Endothelial cell of umbilical vein (primary cell): ENCODE data around the gene C2orf81.

Experiments used
- MYC ChIP-seq: IDR thresholded peaks from one replicate; pipeline ENCODE4 v1.6.1; 2011; ENCODE audit warnings: mild to moderate bottlenecking, low read depth, low read length
- TF ChIP-seq, protein P1 (sequence below), 2 donors: IDR thresholded peaks; 1 replicate in 1 of 2; 2 replicates in 1 of 2; pipeline ENCODE4 v1.5.1; 2011; ENCODE audit warnings: low read length in 2 of 2, mild to moderate bottlenecking in 2 of 2, moderate library complexity in 2 of 2, control low read depth in 1 of 2, inconsistent platforms in 1 of 2, low read depth in 1 of 2; ENCODE audit not compliant: insufficient read depth in 1 of 2; ENCODE audit errors: extremely low read depth in 1 of 2

DNA sequence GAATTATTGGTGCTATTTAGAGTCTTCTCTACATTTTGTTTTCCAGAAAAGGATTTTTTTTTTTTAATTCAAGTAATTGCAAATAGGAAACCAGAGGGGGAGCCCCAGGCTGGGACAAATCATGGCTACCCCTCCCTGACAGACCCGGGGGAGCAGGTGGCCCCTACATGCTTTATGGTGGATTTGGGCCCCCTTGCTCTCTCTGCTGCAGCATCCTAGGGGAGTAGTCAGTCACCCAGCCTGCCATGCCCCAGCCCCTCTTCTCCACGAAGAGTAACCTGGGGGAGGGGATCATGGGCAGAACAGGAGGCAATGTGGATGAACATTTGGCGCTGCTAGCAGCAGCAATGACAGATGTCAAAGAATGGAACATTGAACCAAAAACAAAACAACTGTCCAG lies 4.6 kb downstream of the C2orf81 start:
- TF ChIP-seq, protein P1, sequence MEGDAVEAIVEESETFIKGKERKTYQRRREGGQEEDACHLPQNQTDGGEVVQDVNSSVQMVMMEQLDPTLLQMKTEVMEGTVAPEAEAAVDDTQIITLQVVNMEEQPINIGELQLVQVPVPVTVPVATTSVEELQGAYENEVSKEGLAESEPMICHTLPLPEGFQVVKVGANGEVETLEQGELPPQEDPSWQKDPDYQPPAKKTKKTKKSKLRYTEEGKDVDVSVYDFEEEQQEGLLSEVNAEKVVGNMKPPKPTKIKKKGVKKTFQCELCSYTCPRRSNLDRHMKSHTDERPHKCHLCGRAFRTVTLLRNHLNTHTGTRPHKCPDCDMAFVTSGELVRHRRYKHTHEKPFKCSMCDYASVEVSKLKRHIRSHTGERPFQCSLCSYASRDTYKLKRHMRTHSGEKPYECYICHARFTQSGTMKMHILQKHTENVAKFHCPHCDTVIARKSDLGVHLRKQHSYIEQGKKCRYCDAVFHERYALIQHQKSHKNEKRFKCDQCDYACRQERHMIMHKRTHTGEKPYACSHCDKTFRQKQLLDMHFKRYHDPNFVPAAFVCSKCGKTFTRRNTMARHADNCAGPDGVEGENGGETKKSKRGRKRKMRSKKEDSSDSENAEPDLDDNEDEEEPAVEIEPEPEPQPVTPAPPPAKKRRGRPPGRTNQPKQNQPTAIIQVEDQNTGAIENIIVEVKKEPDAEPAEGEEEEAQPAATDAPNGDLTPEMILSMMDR (IDR thresholded peaks at IDR 0.05; ENCODE audit: extremely low read depth in 1 of 2, insufficient read depth in 1 of 2, low read depth in 1 of 2, low read length in 2 of 2): no peak
- no peak for TF ChIP-seq MYC
